GM12878 (cell line): Measurements from ENCODE around the gene EEIG2. TPM values are rescaled to one million over a fixed set of nuclear protein-coding genes. Genes with fewer than 3 reads are reported as not detected.
A peak's percentile ranks its signal among the peaks of the same experiment; 100 is the strongest.

ENCODE experiments used
- ATAC-seq: fragments of 200-7000 bp; cut with Tn5 transposase; 3 replicates; pipeline ENCODE4 v1.9.1; 2020; ENCODE audit warnings: mild to moderate bottlenecking, moderate library complexity
- BruUV-seq: library from RNA; stranded (reverse); fragments of 400-500 nt; replicated peaks from 2 replicates; lab custom pipeline; 2021; lab: Mats Ljungman, UMichigan
- CTCF ChIA-PET: fragments of 300-600 bp; sonication (Branson Sonifier 250); formaldehyde crosslinking; extraction: SDS; loops from one replicate; lab custom pipeline; 2021; ENCODE audit warnings: inconsistent platforms; lab: Yijun Ruan, JAX
- POLR2A ChIA-PET: fragments of 350-600 bp; formaldehyde crosslinking; extraction: SDS; loops from one replicate; lab custom pipeline; 2021; ENCODE audit warnings: inconsistent platforms; lab: Charles Lee
- RAD21 ChIA-PET: fragments of 300-600 bp; sonication (Branson Sonifier 250); formaldehyde crosslinking; loops from one replicate; lab custom pipeline; 2023; ENCODE audit warnings: antibody characterized with exemption; ENCODE audit not compliant: unreplicated experiment; lab: Charles Lee
- SMC1A ChIA-PET: fragments of 300-600 bp; sonication (Branson Sonifier 250); formaldehyde crosslinking; loops from one replicate; lab custom pipeline; 2023; ENCODE audit not compliant: unreplicated experiment, uncharacterized antibody; lab: Charles Lee
- DNase-seq: peaks from one replicate; pipeline ENCODE4 v3.0.0-alpha.2; 2011; ENCODE audit warnings: low read depth, low spot score
- FAIRE-seq: peaks from 3 replicates; lab custom pipeline; 2011; peaks lifted over from hg19 to GRCh38; lab: Jason Lieb, UNC
- H2AFZ ChIP-seq: 2 replicates; pipeline ENCODE4 v1.6.0; 2011; ENCODE audit warnings: low read depth, low read length, control low read depth; ENCODE audit not compliant: control insufficient read depth
- H3K27ac ChIP-seq: 2 replicates; pipeline ENCODE4 v1.5.1; 2011; ENCODE audit warnings: control low read depth; ENCODE audit not compliant: control insufficient read depth, insufficient read depth
- H3K27me3 ChIP-seq, 2 experiments: replicated peaks in 1 of 2; 2 replicates each; pipeline versions ENCODE4 v1.6.0 to v1.6.1; 2011; ENCODE audit warnings: low read length in 1 of 2; ENCODE audit not compliant: control insufficient read depth in 2 of 2, insufficient read depth in 2 of 2
- H3K36me3 ChIP-seq, 2 experiments: 2 replicates each; pipeline ENCODE4 v1.5.1; 2011; ENCODE audit warnings: low read length in 1 of 2; ENCODE audit not compliant: control insufficient read depth in 2 of 2, insufficient read depth in 2 of 2
- H3K4me1 ChIP-seq: 2 replicates; pipeline ENCODE4 v1.6.1; 2011; ENCODE audit warnings: mild to moderate bottlenecking, low read length, moderate library complexity, mixed read lengths; ENCODE audit not compliant: control insufficient read depth, insufficient read depth
- H3K4me2 ChIP-seq: 2 replicates; pipeline ENCODE4 v1.6.0; 2011; ENCODE audit warnings: control low read depth; ENCODE audit not compliant: control insufficient read depth, insufficient read depth
- H3K4me3 ChIP-seq: fragments of 200-600 bp; sonication (generic); 2 replicates; pipeline ENCODE4 v1.5.1; 2016
- H3K79me2 ChIP-seq: 2 replicates; pipeline ENCODE4 v1.6.0; 2011; ENCODE audit warnings: low read length; ENCODE audit not compliant: control insufficient read depth, insufficient read depth
- H3K9ac ChIP-seq: 2 replicates; pipeline ENCODE4 v1.8.0; 2011; ENCODE audit warnings: low read length, control low read depth, mixed read lengths; ENCODE audit not compliant: control insufficient read depth, insufficient read depth
- H3K9me3 ChIP-seq: replicated peaks from 3 replicates; pipeline ENCODE4 v1.5.1; 2011; ENCODE audit warnings: mild to moderate bottlenecking, low read length; ENCODE audit not compliant: control insufficient read depth, insufficient read depth
- H4K20me1 ChIP-seq: 2 replicates; pipeline ENCODE4 v1.6.0; 2011; ENCODE audit not compliant: control insufficient read depth, insufficient read depth
- BCL3 ChIP-seq: IDR thresholded peaks from 2 replicates; pipeline ENCODE4 v1.6.1; 2011; ENCODE audit warnings: borderline replicate concordance, low read depth, mild to moderate bottlenecking, moderate library complexity, low read length; ENCODE audit not compliant: insufficient read depth, poor library complexity, severe bottlenecking
- CBFB ChIP-seq: IDR thresholded peaks from 2 replicates; pipeline ENCODE4 v1.6.1; 2016; ENCODE audit warnings: antibody characterized with exemption, low read depth
- ESRRA ChIP-seq: IDR thresholded peaks from 2 replicates; pipeline ENCODE4 v1.6.1; 2012; ENCODE audit warnings: mild to moderate bottlenecking, low read length, improper control_type of control experiment
- EZH2 ChIP-seq: IDR thresholded peaks from 2 replicates; pipeline ENCODE4 v1.6.1; 2012; ENCODE audit warnings: low read depth, mild to moderate bottlenecking, control low read depth, inconsistent platforms, low read length, borderline replicate concordance; ENCODE audit not compliant: control insufficient read depth
- KLF5 ChIP-seq: fragments of 450-650 bp; IDR thresholded peaks from 2 replicates; pipeline ENCODE4 v1.6.1; 2014; ENCODE audit warnings: mild to moderate bottlenecking; ENCODE audit not compliant: partially characterized antibody
- MXI1 ChIP-seq: fragments of 150-350 bp; IDR thresholded peaks from 2 replicates; pipeline ENCODE4 v1.6.1; 2011; ENCODE audit warnings: low read depth, mild to moderate bottlenecking, inconsistent platforms, low read length, improper control_type of control experiment
- RAD21 ChIP-seq: IDR thresholded peaks from 2 replicates; pipeline ENCODE4 v1.6.1; 2011; ENCODE audit warnings: mild to moderate bottlenecking, low read depth, low read length, moderate library complexity; ENCODE audit not compliant: insufficient read depth
- SMARCA5 ChIP-seq: fragments of 450-650 bp; IDR thresholded peaks from 2 replicates; pipeline ENCODE4 v1.6.1; 2017; ENCODE audit warnings: mild to moderate bottlenecking
- SMC3 ChIP-seq: IDR thresholded peaks from 2 replicates; pipeline ENCODE4 v1.6.1; 2011; ENCODE audit warnings: low read length, improper control_type of control experiment, borderline replicate concordance
- WRNIP1 ChIP-seq: IDR thresholded peaks from 2 replicates; pipeline ENCODE4 v1.6.1; 2011; ENCODE audit warnings: low read depth, low read length, improper control_type of control experiment, borderline replicate concordance
- ZNF384 ChIP-seq: IDR thresholded peaks from 2 replicates; pipeline ENCODE4 v1.6.1; 2012; ENCODE audit warnings: low read depth, mild to moderate bottlenecking, low read length, improper control_type of control experiment, borderline replicate concordance
- ZZZ3 ChIP-seq: IDR thresholded peaks from 2 replicates; pipeline ENCODE4 v1.6.1; 2011; ENCODE audit warnings: low read depth; ENCODE audit not compliant: control insufficient read depth, insufficient read length
- WGBS: methylation state at CpG from one replicate; pipeline ENCODE4 v1.1.6; 2016; ENCODE audit warnings: low lambda C conversion rate; ENCODE audit not compliant: insufficient replicate concordance, insufficient coverage; ENCODE audit errors: missing lambda C conversion rate; 5-methylcytosine and 5-hydroxymethylcytosine counted together
- in situ Hi-C: fragments of 300-500 bp; cut with MboI; formaldehyde crosslinking; loops from 9 replicates; pipeline ENCODE4 v1.14.3; 2018; ENCODE audit warnings: mixed read lengths
- intact Hi-C: fragments of 100-400 bp; cut with micrococcal nuclease; formaldehyde crosslinking; loops from one replicate; pipeline ENCODE4 v1.14.2; 2022; ENCODE audit not compliant: unreplicated experiment
- polyA plus RNA-seq, 11 experiments: library from polyadenylated mRNA; depleted of rRNA in 4 of 11; unstranded in 6 of 11; stranded (reverse) in 5 of 11; fragments of >200 nt; fragmentation: Nextera tagmentation in 4 of 11; fragmentation: Illumina TruSeq in 1 of 11; extraction: Ambion mirVana in 4 of 11; extraction: Trizol in 1 of 11; gene quantifications; 1 replicate in 1 of 11; 2 replicates in 10 of 11; pipeline versions ENCODE4 v1.2.1 to v1.2.3, GENCODE V29; 2011 to 2016; ENCODE audit warnings: inconsistent platforms in 2 of 11, missing spikeins in 2 of 11, low read depth in 1 of 11
- total RNA-seq, 4 experiments: library from RNA; depleted of rRNA in 3 of 4; stranded (reverse); fragments of >200 nt in 3 of 4; fragmentation: Illumina TruSeq in 1 of 4; extraction: Trizol in 1 of 4; gene quantifications; 2 replicates each; pipeline versions ENCODE4 v1.2.1 to v1.2.3, GENCODE V29; 2013 to 2021
- TF ChIP-seq, protein P1 (sequence below): fragments of 450-650 bp; formaldehyde crosslinking; IDR thresholded peaks from 2 replicates; pipeline ENCODE4 v1.4.0; 2022; ENCODE audit warnings: mild to moderate bottlenecking, moderate library complexity

EEIG2 gene
- total and polyA plus RNA-seq, 10 of the 15 experiments (the other 5 are each of a cell fraction or from before 2014, with no cell fraction given) = 1.4 to 17.2 (median 9.8) TPM

DNA sequence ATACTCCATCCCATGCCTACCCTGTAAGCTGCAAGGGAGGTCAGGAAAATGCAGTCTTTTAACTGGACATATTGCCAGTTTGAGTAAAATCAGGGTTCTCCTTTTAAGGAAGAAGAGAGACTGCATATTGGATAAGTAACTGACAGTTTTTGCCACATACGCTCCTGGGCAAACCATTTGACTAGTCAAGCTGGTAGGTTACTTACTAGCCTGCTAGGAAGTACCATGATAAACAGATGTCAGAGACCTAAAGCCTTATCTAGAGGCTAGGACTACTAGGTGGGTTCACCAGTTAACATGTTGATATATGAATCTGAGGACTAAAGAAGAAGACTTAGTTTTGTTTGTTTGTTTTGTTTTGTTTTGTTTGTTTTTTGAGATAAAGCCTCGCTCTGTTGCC is 33.5 kb downstream of the EEIG2 start:
- no peak overlapping the region for H2AFZ ChIP-seq
- in situ Hi-C loops = no loop called here
- intact Hi-C loops = no loop called here
- ChIA-PET CTCF (no interaction called here), POLR2A (no interaction called here), SMC1A (interaction anchor here (1.0 to 1.1 kb wide), 2 partner anchors 206 to 323 kb away, joined by 3 read pairs; no protein-coding TSS in a partner anchor), RAD21 (interaction anchor here (0.6 kb wide), 1 partner anchor 50 kb away, joined by 3 read pairs; no protein-coding TSS in a partner anchor)
- TF ChIP-seq WRNIP1 = no peak
- H3K4me3 ChIP-seq = no peak overlapping the region
- no TSS peak for BruUV-seq
- H4K20me1 ChIP-seq = no peaks in the 10 kb centered on the region
- WGBS = 72% methylated on average over 2 of the region's 2 CpGs
- no peaks in the 10 kb centered on the region for H3K27me3 ChIP-seq
- no peaks in the 10 kb centered on the region for H3K36me3 ChIP-seq
- FAIRE-seq = peak; percentile 31
- H3K79me2 ChIP-seq = no peaks in the 10 kb centered on the region
- DNase-seq = no peak
- no peak overlapping the region for H3K4me2 ChIP-seq
- H3K9me3 ChIP-seq = no peaks in the 10 kb centered on the region
- ATAC-seq = no peak
- no peaks in the 10 kb centered on the region for H3K4me1 ChIP-seq
- H3K9ac ChIP-seq = no peak overlapping the region
- no peak overlapping the region for H3K27ac ChIP-seq

DNA sequence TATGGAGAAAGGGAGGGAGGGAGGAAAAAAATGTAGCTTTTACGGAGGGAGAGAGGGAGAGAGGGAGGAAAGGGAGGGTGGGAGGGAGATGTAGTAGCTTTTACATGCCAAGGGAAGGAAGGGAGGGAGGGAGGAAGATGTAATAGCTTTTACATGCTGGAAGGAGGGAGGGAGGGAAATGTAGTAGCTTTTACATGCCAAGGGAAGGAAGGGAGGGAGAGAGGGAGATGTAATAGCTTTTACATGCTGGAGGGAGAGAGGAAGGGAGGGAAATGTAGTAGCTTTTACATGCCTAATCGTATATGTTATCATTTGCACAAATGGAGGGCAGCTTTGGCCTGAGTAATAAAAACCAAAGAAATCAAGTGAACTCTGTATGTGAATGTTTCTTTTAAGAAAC is 35.6 kb downstream of the EEIG2 start:
- TF ChIP-seq ZZZ3 (no peak), EZH2 (no peak), MXI1 (no peak), SMARCA5 (no peak), SMC3 (no peak), KLF5 (no peak), CBFB (no peak), ESRRA (no peak), RAD21 (no peak), BCL3 (no peak), ZNF384 (no peak)
- TF ChIP-seq, protein P1, sequence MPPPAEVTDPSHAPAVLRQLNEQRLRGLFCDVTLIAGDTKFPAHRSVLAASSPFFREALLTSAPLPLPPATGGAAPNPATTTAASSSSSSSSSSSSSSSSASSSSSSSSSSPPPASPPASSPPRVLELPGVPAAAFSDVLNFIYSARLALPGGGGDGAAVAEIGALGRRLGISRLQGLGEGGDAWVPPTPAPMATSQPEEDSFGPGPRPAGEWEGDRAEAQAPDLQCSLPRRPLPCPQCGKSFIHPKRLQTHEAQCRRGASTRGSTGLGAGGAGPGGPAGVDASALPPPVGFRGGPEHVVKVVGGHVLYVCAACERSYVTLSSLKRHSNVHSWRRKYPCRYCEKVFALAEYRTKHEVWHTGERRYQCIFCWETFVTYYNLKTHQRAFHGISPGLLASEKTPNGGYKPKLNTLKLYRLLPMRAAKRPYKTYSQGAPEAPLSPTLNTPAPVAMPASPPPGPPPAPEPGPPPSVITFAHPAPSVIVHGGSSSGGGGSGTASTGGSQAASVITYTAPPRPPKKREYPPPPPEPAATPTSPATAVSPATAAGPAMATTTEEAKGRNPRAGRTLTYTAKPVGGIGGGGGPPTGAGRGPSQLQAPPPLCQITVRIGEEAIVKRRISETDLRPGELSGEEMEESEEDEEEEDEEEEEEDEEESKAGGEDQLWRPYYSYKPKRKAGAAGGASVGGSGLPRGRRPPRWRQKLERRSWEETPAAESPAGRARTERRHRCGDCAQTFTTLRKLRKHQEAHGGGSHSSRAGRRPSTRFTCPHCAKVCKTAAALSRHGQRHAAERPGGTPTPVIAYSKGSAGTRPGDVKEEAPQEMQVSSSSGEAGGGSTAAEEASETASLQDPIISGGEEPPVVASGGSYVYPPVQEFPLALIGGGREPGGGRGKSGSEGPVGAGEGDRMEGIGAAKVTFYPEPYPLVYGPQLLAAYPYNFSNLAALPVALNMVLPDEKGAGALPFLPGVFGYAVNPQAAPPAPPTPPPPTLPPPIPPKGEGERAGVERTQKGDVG = no peak
- TF ChIP-seq, all 136 proteins: peak for 0
- no peak for DNase-seq
- Histone ChIP-seq H2AFZ (no peak overlapping the region), H3K36me3 (no peaks in the 10 kb centered on the region), H3K4me2 (no peak overlapping the region), H3K27me3 (no peaks in the 10 kb centered on the region), H3K9ac (no peak overlapping the region), H3K9me3 (no peaks in the 10 kb centered on the region), H3K4me1 (no peaks in the 10 kb centered on the region), H4K20me1 (no peaks in the 10 kb centered on the region), H3K4me3 (no peak overlapping the region), H3K79me2 (no peaks in the 10 kb centered on the region), H3K27ac (no peak overlapping the region)
- no peak for ATAC-seq
- CTCF ChIA-PET = interaction anchor here (0.7 to 1.3 kb wide), 2 partner anchors 10 to 86 kb away, joined by 3 to 6 read pairs; no protein-coding TSS in a partner anchor
- in situ Hi-C loops = no loop called here
- BruUV-seq = no TSS peak
- RAD21 ChIA-PET = interaction anchor here (1.2 kb wide), 1 partner anchor 17 kb away, joined by 3 read pairs; no protein-coding TSS in a partner anchor
- WGBS = 88% methylated on average over 1 of the region's 2 CpGs
- POLR2A ChIA-PET = interaction anchor here (0.6 kb wide), 1 partner anchor 11 kb away, joined by 3 read pairs; no protein-coding TSS in a partner anchor
- SMC1A ChIA-PET = interaction anchor here (1.0 kb wide), 1 partner anchor 21 kb away, joined by 3 read pairs; no protein-coding TSS in a partner anchor
- no peak for FAIRE-seq
- intact Hi-C loops = no loop called here
